CD4-positive, alpha-beta T cell treated with Interleukin-6 for 4 hours (primary cell): Measurements from ENCODE around the gene SETD1B.
"Not testable (repeated sequence)": the region's sequence is repeated elsewhere in the genome, so short reads cannot be mapped to it uniquely, and the experiment has no call there.

ENCODE experiments used
- DNase-seq: peaks from one replicate; pipeline ENCODE4 v3.0.0-alpha.2; 2020; ENCODE audit warnings: mixed read lengths

Gene SETD1B

GRCh38 chr12:121827351-121828099 is 23.7 kb downstream of the SETD1B start:
- no peak for DNase-seq

GRCh38 chr12:121828306-121828705 is 24.5 kb downstream of the SETD1B start:
- no peak for DNase-seq

- no peak for DNase-seq
Measured at GRCh38 chr12:121828826-121829225, 25.0 kb downstream of the SETD1B start.

GRCh38 chr12:121829250-121829918 is 25.6 kb downstream of the SETD1B start:
- no peak for DNase-seq

- DNase-seq, result no peak
Measured at GRCh38 chr12:121830134-121830533, 26.3 kb downstream of the SETD1B start.

GRCh38 chr12:121830588-121831265 is 26.9 kb downstream of the SETD1B start:
- no peak for DNase-seq

GRCh38 chr12:121831571-121832245 is 27.9 kb downstream of the SETD1B start:
- no peak for DNase-seq

- DNase-seq, result no peak
Measured at GRCh38 chr12:121837680-121838079, 33.9 kb downstream of the SETD1B start.

GRCh38 chr12:121838126-121838525 is 34.3 kb downstream of the SETD1B start:
- DNase-seq, result no peak

- DNase-seq, result peak; percentile 100
Measured at GRCh38 chr12:121839106-121839992, 35.5 kb downstream of the SETD1B start.

- no peak for DNase-seq
Measured at GRCh38 chr12:121839993-121840761, 36.4 kb downstream of the SETD1B start.

GRCh38 chr12:121843236-121843982 is 39.6 kb downstream of the SETD1B start:
- no peak for DNase-seq

- no peak for DNase-seq
Measured at GRCh38 chr12:121845701-121846100, 41.9 kb downstream of the SETD1B start.

- DNase-seq, result no peak
Measured at GRCh38 chr12:121849211-121849610, 45.4 kb downstream of the SETD1B start.

- DNase-seq, result no peak
Measured at GRCh38 chr12:121849665-121850064, 45.9 kb downstream of the SETD1B start.

- not testable (repeated sequence) for DNase-seq
Measured at GRCh38 chr12:121852392-121852791, 48.6 kb downstream of the SETD1B start.

- no peak for DNase-seq
Measured at GRCh38 chr12:121857322-121858246, 53.8 kb downstream of the SETD1B start.

- DNase-seq, result no peak
Measured at GRCh38 chr12:121858318-121858661, 54.5 kb downstream of the SETD1B start.
